Vagina (tissue), 2 donors: ENCODE results near the gene COL16A1. TPM values are rescaled to one million over a fixed set of nuclear protein-coding genes. Genes with fewer than 3 reads are reported as not detected.

Experiments
- DNase-seq, 2 donors: peaks; one replicate each; pipeline ENCODE4 v3.0.0-alpha.2; 2017; ENCODE audit errors: extremely low spot score in 2 of 2
- H3K27ac ChIP-seq: fragments of 200-600 bp; sonication (generic); one replicate; pipeline ENCODE4 v1.5.1; 2019
- H3K27me3 ChIP-seq: fragments of 200-600 bp; sonication (generic); one replicate; pipeline ENCODE4 v1.5.1; 2019
- H3K36me3 ChIP-seq, 2 donors: fragments of 200-600 bp; sonication (generic); one replicate each; pipeline ENCODE4 v1.5.1; 2017 to 2019
- H3K4me1 ChIP-seq: fragments of 200-600 bp; sonication (generic); one replicate; pipeline ENCODE4 v1.5.1; 2019
- H3K4me3 ChIP-seq, 2 donors: fragments of 200-600 bp; sonication (generic); 1 replicate in 1 of 2; 2 replicates in 1 of 2; pipeline ENCODE4 v1.5.1; 2016 to 2019
- H3K9me3 ChIP-seq: fragments of 200-600 bp; sonication (generic); one replicate; pipeline ENCODE4 v1.5.1; 2019
- CTCF ChIP-seq, 3 experiments: fragments of 450-650 bp in 2 of 3; fragments of 200-600 bp in 1 of 3; sonication (generic) in 1 of 3; IDR thresholded peaks; one replicate each; pipeline ENCODE4 v1.5.1; 2017 to 2019; ENCODE audit warnings: antibody characterized with exemption in 3 of 3, mild to moderate bottlenecking in 2 of 3, moderate library complexity in 2 of 3
- POLR2A ChIP-seq, 2 donors: fragments of 450-650 bp; IDR thresholded peaks; one replicate each; pipeline ENCODE4 v1.6.1; 2017; ENCODE audit warnings: antibody characterized with exemption in 2 of 2, mild to moderate bottlenecking in 2 of 2, moderate library complexity in 2 of 2
- POLR2AphosphoS5 ChIP-seq, 2 donors: sonication (generic); formaldehyde crosslinking; IDR thresholded peaks; one replicate each; pipeline ENCODE4 v1.9.0; 2017; ENCODE audit warnings: antibody characterized with exemption in 2 of 2, mild to moderate bottlenecking in 2 of 2, low read depth in 1 of 2; ENCODE audit not compliant: insufficient read depth in 1 of 2
- intact Hi-C: fragments of 100-400 bp; cut with DNase I; formaldehyde crosslinking; loops from one replicate; pipeline ENCODE4 v1.15.1; 2023
- total RNA-seq: library from RNA; depleted of rRNA; stranded (reverse); fragments of >200 nt; gene quantifications from one replicate; pipeline ENCODE4 v1.2.3, GENCODE V29; 2016

The COL16A1 gene
- total RNA-seq, 1 donor from 2014 or later, result 82.3 TPM

GRCh38 chr1:31695327-31695726 is 8.5 kb downstream of the COL16A1 start:
- TF ChIP-seq POLR2AphosphoS5 (IDR thresholded peaks at IDR 0.05; ENCODE audit: insufficient read depth in 1 of 2, low read depth in 1 of 2), result no peak
- no peak for TF ChIP-seq CTCF (IDR thresholded peaks at IDR 0.05)
- no peak for TF ChIP-seq POLR2A (IDR thresholded peaks at IDR 0.05)
- Histone ChIP-seq H3K27ac (no peak overlapping the region), H3K27me3 (no peaks in the 10 kb centered on the region), H3K4me3 (no peak overlapping the region), H3K36me3 (peaks cover 0 to 49% of the 10 kb centered on the region in 2 donors), H3K4me1 (peaks cover 33% of the 10 kb centered on the region), H3K9me3 (no peaks in the 10 kb centered on the region)
- no peak for DNase-seq
- intact Hi-C loops, result no loop called here

GRCh38 chr1:31694964-31695313 is 8.9 kb downstream of the COL16A1 start:
- H3K36me3 ChIP-seq, result peaks cover 0 to 53% of the 10 kb centered on the region in 2 donors
- no peak for TF ChIP-seq POLR2AphosphoS5 (IDR thresholded peaks at IDR 0.05; ENCODE audit: insufficient read depth in 1 of 2, low read depth in 1 of 2)
- no peak for TF ChIP-seq CTCF (IDR thresholded peaks at IDR 0.05)
- TF ChIP-seq POLR2A (IDR thresholded peaks at IDR 0.05), result no peak
- no peak overlapping the region for H3K27ac ChIP-seq
- intact Hi-C loops, result no loop called here
- H3K4me1 ChIP-seq, result peaks cover 29% of the 10 kb centered on the region
- no peaks in the 10 kb centered on the region for H3K9me3 ChIP-seq
- DNase-seq, result no peak
- no peaks in the 10 kb centered on the region for H3K27me3 ChIP-seq
- no peak overlapping the region for H3K4me3 ChIP-seq

GRCh38 chr1:31694069-31694963 is 9.5 kb downstream of the COL16A1 start:
- TF ChIP-seq POLR2AphosphoS5 (IDR thresholded peaks at IDR 0.05; ENCODE audit: insufficient read depth in 1 of 2, low read depth in 1 of 2) (no peak), POLR2A (IDR thresholded peaks at IDR 0.05) (no peak), CTCF (IDR thresholded peaks at IDR 0.05) (no peak)
- Histone ChIP-seq H3K27ac (no peak overlapping the region), H3K36me3 (peaks cover 0 to 51% of the 10 kb centered on the region in 2 donors)

GRCh38 chr1:31693231-31693630 is 10.6 kb downstream of the COL16A1 start:
- no peak for TF ChIP-seq POLR2AphosphoS5 (IDR thresholded peaks at IDR 0.05; ENCODE audit: insufficient read depth in 1 of 2, low read depth in 1 of 2)
- TF ChIP-seq CTCF (IDR thresholded peaks at IDR 0.05), result no peak
- no peak for TF ChIP-seq POLR2A (IDR thresholded peaks at IDR 0.05)

More at GRCh38 chr1:31694069-31694963, 9.5 kb downstream of the COL16A1 start:
- Histone ChIP-seq H3K27me3 (no peaks in the 10 kb centered on the region), H3K4me1 (peaks cover 23% of the 10 kb centered on the region), H3K4me3 (no peak overlapping the region), H3K9me3 (no peaks in the 10 kb centered on the region)
- DNase-seq, result no peak
- intact Hi-C loops, result no loop called here

GRCh38 chr1:31691951-31692350 is 11.9 kb downstream of the COL16A1 start:
- Histone ChIP-seq H3K27ac (no peak overlapping the region), H3K9me3 (no peaks in the 10 kb centered on the region), H3K27me3 (no peaks in the 10 kb centered on the region), H3K4me3 (no peak overlapping the region), H3K4me1 (no peaks in the 10 kb centered on the region), H3K36me3 (peaks cover 0 to 30% of the 10 kb centered on the region in 2 donors)
- TF ChIP-seq POLR2A (IDR thresholded peaks at IDR 0.05) (no peak), CTCF (IDR thresholded peaks at IDR 0.05) (no peak), POLR2AphosphoS5 (IDR thresholded peaks at IDR 0.05; ENCODE audit: insufficient read depth in 1 of 2, low read depth in 1 of 2) (no peak)
- DNase-seq, result no peak
- intact Hi-C loops, result no loop called here

More at GRCh38 chr1:31693231-31693630, 10.6 kb downstream of the COL16A1 start:
- Histone ChIP-seq H3K27me3 (no peaks in the 10 kb centered on the region), H3K27ac (no peak overlapping the region), H3K4me3 (no peak overlapping the region), H3K36me3 (peaks cover 0 to 41% of the 10 kb centered on the region in 2 donors), H3K9me3 (no peaks in the 10 kb centered on the region), H3K4me1 (peaks cover 12% of the 10 kb centered on the region)
- DNase-seq, result no peak
- intact Hi-C loops, result no loop called here
